Measurements from ENCODE around the gene HDDC2. TPM values are rescaled to one million over a fixed set of nuclear protein-coding genes. Genes with fewer than 3 reads are reported as not detected.

The HDDC2 gene
- total and polyA plus RNA-seq, 2 experiments from 2014 or later: 69.5 to 131 TPM

DNA sequence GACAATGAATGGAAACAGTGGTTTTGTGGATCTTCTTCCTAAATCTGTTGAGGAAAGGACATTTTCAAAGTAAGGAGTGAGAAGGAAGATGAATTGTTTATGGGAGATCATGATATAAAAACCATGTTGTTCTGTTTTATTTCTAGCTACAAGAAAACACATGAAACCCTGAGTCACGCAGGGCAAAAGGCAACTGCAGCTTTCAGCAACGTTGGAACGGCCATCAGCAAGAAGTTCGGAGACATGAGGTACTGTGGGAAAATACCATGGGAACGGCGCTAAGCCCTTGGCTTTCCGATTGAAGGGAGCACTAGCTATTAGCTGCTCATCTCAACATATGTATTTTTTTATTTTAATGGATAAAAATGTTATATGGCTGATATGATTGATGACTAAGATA lies 53.6 kb downstream of the HDDC2 start:
- H4K20me1 ChIP-seq (replicated peaks; ENCODE audit: insufficient read depth): no peaks in the 10 kb centered on the region
- H3K27ac ChIP-seq (ENCODE audit: low read depth): no peak overlapping the region
- no peak for DNase-seq (ENCODE audit: low spot score)
- ATAC-seq: no peak
- Mint-ChIP-seq H3K27me3 (ENCODE audit: insufficient read depth, low read depth, poor library complexity) (peaks cover 2% of the 10 kb centered on the region), H3K4me3 (no peak overlapping the region), H3K36me3 (ENCODE audit: low read depth) (no peaks in the 10 kb centered on the region), H3K9me3 (no peaks in the 10 kb centered on the region), H3K4me1 (peaks cover 20% of the 10 kb centered on the region), H3K27ac (no peak overlapping the region)
- no peaks in the 10 kb centered on the region for H3K36me3 ChIP-seq (ENCODE audit: insufficient read depth)
- H3K4me3 ChIP-seq: no peak overlapping the region
- peaks cover 16% of the 10 kb centered on the region for H3K4me1 ChIP-seq (ENCODE audit: insufficient read depth)
- H3K79me2 ChIP-seq (replicated peaks; ENCODE audit: insufficient read depth): no peaks in the 10 kb centered on the region
- TF ChIP-seq JUNB (IDR thresholded peaks at IDR 0.05; ENCODE audit: unreplicated experiment) (no peak), ZNF331 (CRISPR knock-in tag; IDR thresholded peaks at IDR 0.05; ENCODE audit: low read depth) (no peak), NANOG (IDR thresholded peaks at IDR 0.05; ENCODE audit: borderline replicate concordance) (no peak), STAT1 (IDR thresholded peaks at IDR 0.05; ENCODE audit: unreplicated experiment) (no peak), EZH2 (IDR thresholded peaks at IDR 0.05; ENCODE audit: low read depth, unreplicated experiment) (no peak), EZH2phosphoT487 (IDR thresholded peaks at IDR 0.05; ENCODE audit: unreplicated experiment) (no peak), CREB1 (CRISPR knock-in tag; IDR thresholded peaks at IDR 0.05; ENCODE audit: low read depth) (no peak), POLR2AphosphoS5 (IDR thresholded peaks at IDR 0.05; ENCODE audit: low read depth) (no peak), ZNF114 (CRISPR knock-in tag; IDR thresholded peaks at IDR 0.05) (no peak)
- TF ChIP-seq, protein P1, sequence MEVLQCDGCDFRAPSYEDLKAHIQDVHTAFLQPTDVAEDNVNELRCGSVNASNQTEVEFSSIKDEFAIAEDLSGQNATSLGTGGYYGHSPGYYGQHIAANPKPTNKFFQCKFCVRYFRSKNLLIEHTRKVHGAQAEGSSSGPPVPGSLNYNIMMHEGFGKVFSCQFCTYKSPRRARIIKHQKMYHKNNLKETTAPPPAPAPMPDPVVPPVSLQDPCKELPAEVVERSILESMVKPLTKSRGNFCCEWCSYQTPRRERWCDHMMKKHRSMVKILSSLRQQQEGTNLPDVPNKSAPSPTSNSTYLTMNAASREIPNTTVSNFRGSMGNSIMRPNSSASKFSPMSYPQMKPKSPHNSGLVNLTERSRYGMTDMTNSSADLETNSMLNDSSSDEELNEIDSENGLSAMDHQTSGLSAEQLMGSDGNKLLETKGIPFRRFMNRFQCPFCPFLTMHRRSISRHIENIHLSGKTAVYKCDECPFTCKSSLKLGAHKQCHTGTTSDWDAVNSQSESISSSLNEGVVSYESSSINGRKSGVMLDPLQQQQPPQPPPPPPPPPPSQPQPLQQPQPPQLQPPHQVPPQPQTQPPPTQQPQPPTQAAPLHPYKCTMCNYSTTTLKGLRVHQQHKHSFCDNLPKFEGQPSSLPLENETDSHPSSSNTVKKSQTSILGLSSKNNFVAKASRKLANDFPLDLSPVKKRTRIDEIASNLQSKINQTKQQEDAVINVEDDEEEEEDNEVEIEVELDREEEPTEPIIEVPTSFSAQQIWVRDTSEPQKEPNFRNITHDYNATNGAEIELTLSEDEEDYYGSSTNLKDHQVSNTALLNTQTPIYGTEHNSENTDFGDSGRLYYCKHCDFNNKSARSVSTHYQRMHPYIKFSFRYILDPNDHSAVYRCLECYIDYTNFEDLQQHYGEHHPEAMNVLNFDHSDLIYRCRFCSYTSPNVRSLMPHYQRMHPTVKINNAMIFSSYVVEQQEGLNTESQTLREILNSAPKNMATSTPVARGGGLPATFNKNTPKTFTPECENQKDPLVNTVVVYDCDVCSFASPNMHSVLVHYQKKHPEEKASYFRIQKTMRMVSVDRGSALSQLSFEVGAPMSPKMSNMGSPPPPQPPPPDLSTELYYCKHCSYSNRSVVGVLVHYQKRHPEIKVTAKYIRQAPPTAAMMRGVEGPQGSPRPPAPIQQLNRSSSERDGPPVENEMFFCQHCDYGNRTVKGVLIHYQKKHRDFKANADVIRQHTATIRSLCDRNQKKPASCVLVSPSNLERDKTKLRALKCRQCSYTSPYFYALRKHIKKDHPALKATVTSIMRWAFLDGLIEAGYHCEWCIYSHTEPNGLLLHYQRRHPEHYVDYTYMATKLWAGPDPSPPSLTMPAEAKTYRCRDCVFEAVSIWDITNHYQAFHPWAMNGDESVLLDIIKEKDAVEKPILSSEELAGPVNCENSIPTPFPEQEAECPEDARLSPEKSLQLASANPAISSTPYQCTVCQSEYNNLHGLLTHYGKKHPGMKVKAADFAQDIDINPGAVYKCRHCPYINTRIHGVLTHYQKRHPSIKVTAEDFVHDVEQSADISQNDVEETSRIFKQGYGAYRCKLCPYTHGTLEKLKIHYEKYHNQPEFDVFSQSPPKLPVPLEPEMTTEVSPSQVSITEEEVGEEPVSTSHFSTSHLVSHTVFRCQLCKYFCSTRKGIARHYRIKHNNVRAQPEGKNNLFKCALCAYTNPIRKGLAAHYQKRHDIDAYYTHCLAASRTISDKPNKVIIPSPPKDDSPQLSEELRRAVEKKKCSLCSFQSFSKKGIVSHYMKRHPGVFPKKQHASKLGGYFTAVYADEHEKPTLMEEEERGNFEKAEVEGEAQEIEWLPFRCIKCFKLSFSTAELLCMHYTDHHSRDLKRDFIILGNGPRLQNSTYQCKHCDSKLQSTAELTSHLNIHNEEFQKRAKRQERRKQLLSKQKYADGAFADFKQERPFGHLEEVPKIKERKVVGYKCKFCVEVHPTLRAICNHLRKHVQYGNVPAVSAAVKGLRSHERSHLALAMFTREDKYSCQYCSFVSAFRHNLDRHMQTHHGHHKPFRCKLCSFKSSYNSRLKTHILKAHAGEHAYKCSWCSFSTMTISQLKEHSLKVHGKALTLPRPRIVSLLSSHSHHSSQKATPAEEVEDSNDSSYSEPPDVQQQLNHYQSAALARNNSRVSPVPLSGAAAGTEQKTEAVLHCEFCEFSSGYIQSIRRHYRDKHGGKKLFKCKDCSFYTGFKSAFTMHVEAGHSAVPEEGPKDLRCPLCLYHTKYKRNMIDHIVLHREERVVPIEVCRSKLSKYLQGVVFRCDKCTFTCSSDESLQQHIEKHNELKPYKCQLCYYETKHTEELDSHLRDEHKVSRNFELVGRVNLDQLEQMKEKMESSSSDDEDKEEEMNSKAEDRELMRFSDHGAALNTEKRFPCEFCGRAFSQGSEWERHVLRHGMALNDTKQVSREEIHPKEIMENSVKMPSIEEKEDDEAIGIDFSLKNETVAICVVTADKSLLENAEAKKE (CRISPR knock-in tag; IDR thresholded peaks at IDR 0.05): no peak
- TF ChIP-seq, protein P2, sequence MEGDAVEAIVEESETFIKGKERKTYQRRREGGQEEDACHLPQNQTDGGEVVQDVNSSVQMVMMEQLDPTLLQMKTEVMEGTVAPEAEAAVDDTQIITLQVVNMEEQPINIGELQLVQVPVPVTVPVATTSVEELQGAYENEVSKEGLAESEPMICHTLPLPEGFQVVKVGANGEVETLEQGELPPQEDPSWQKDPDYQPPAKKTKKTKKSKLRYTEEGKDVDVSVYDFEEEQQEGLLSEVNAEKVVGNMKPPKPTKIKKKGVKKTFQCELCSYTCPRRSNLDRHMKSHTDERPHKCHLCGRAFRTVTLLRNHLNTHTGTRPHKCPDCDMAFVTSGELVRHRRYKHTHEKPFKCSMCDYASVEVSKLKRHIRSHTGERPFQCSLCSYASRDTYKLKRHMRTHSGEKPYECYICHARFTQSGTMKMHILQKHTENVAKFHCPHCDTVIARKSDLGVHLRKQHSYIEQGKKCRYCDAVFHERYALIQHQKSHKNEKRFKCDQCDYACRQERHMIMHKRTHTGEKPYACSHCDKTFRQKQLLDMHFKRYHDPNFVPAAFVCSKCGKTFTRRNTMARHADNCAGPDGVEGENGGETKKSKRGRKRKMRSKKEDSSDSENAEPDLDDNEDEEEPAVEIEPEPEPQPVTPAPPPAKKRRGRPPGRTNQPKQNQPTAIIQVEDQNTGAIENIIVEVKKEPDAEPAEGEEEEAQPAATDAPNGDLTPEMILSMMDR (conservative IDR thresholded peaks at IDR 0.05; ENCODE audit: low read depth in 2 of 2): no peak
- TF ChIP-seq, protein P3, sequence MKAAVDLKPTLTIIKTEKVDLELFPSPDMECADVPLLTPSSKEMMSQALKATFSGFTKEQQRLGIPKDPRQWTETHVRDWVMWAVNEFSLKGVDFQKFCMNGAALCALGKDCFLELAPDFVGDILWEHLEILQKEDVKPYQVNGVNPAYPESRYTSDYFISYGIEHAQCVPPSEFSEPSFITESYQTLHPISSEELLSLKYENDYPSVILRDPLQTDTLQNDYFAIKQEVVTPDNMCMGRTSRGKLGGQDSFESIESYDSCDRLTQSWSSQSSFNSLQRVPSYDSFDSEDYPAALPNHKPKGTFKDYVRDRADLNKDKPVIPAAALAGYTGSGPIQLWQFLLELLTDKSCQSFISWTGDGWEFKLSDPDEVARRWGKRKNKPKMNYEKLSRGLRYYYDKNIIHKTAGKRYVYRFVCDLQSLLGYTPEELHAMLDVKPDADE (IDR thresholded peaks at IDR 0.05): no peak
- H3K4me2 ChIP-seq: no peak overlapping the region
- H3K27me3 ChIP-seq (ENCODE audit: insufficient read depth): no peaks in the 10 kb centered on the region
- no peaks in the 10 kb centered on the region for H3K9me2 ChIP-seq (ENCODE audit: insufficient read depth)
- H3F3A ChIP-seq (replicated peaks; ENCODE audit: low read depth): no peaks in the 10 kb centered on the region
- H2AFZ ChIP-seq: no peak overlapping the region
